H1 (cell line): Measurements from ENCODE around the gene PIP4K2C. TPM values are rescaled to one million over a fixed set of nuclear protein-coding genes. Genes with fewer than 3 reads are reported as not detected.

Source experiments
- CTCF ChIA-PET: fragments of 300-600 bp; sonication (Branson Sonifier 250); formaldehyde crosslinking; loops from one replicate; lab custom pipeline; 2021; ENCODE audit not compliant: partially characterized antibody; lab: Charles Lee
- POLR2A ChIA-PET: fragments of 300-600 bp; sonication (Branson Sonifier 250); formaldehyde crosslinking; loops from one replicate; lab custom pipeline; 2021; ENCODE audit warnings: inconsistent platforms; ENCODE audit not compliant: partially characterized antibody; lab: Charles Lee
- DNase-seq, 2 experiments: peaks; one replicate each; pipeline versions ENCODE4 v3.0.0 to v3.0.0-alpha.2; 2010 to 2022; ENCODE audit warnings: low spot score in 2 of 2, low read depth in 1 of 2, mixed read lengths in 1 of 2
- FAIRE-seq: peaks from 2 replicates; lab custom pipeline; 2011; peaks lifted over from hg19 to GRCh38; lab: Jason Lieb, UNC
- H2AFZ ChIP-seq: 2 replicates; pipeline ENCODE4 v1.8.1; 2012; ENCODE audit warnings: low read length, inconsistent platforms
- H2AK5ac ChIP-seq: 2 replicates; pipeline ENCODE4 v1.6.1; 2013; ENCODE audit warnings: low read depth, low read length
- H2BK120ac ChIP-seq: replicated peaks from 2 replicates; pipeline ENCODE3; 2013; ENCODE audit warnings: low read depth, low read length, inconsistent platforms
- H2BK12ac ChIP-seq: 2 replicates; pipeline ENCODE4 v1.6.1; 2013; ENCODE audit warnings: low read depth, low read length
- H2BK15ac ChIP-seq: 2 replicates; pipeline ENCODE4 v1.6.1; 2013; ENCODE audit warnings: low read length
- H2BK20ac ChIP-seq: 2 replicates; pipeline ENCODE4 v1.6.1; 2013; ENCODE audit warnings: low read length
- H2BK5ac ChIP-seq: 2 replicates; pipeline ENCODE4 v1.6.1; 2013; ENCODE audit warnings: low read depth, low read length
- H3K14ac ChIP-seq: 2 replicates; pipeline ENCODE4 v1.6.1; 2013; ENCODE audit warnings: inconsistent platforms; ENCODE audit not compliant: insufficient read length
- H3K18ac ChIP-seq: 2 replicates; pipeline ENCODE4 v1.6.1; 2013; ENCODE audit warnings: low read length; ENCODE audit errors: extremely low read depth
- H3K23ac ChIP-seq: 2 replicates; pipeline ENCODE4 v1.6.1; 2013; ENCODE audit warnings: inconsistent platforms; ENCODE audit not compliant: insufficient read length
- H3K23me2 ChIP-seq: 2 replicates; pipeline ENCODE4 v1.6.1; 2013; ENCODE audit warnings: low read depth, low read length
- H3K27ac ChIP-seq: 2 replicates; pipeline ENCODE4 v1.6.1; 2011; ENCODE audit warnings: low read depth, low read length, inconsistent platforms
- H3K27me3 ChIP-seq, 4 experiments: replicated peaks in 1 of 4; 1 replicate in 1 of 4; 2 replicates in 3 of 4; pipeline versions ENCODE4 v1.6.1 to v1.8.1; 2011 to 2013; ENCODE audit warnings: low read length in 3 of 4, mild to moderate bottlenecking in 3 of 4, inconsistent platforms in 2 of 4, mixed read lengths in 2 of 4, moderate library complexity in 1 of 4; ENCODE audit not compliant: control insufficient read depth in 3 of 4, insufficient read depth in 3 of 4; ENCODE audit errors: extremely low read depth in 1 of 4
- H3K36me3 ChIP-seq, 4 experiments: 2 replicates each; pipeline versions ENCODE4 v1.6.1 to v1.8.1; 2011 to 2013; ENCODE audit warnings: mild to moderate bottlenecking in 4 of 4, low read length in 3 of 4, moderate library complexity in 2 of 4, control low read depth in 1 of 4, inconsistent platforms in 1 of 4; ENCODE audit not compliant: insufficient read depth in 4 of 4, control insufficient read depth in 2 of 4
- H3K4ac ChIP-seq: replicated peaks from 2 replicates; pipeline ENCODE3; 2013; ENCODE audit warnings: low read length, low read depth, mixed read lengths, inconsistent platforms; ENCODE audit not compliant: insufficient read length
- H3K4me1 ChIP-seq, 4 experiments: replicated peaks in 1 of 4; 1 replicate in 1 of 4; 2 replicates in 3 of 4; pipeline versions ENCODE4 v1.6.1 to v1.8.1; 2011 to 2013; ENCODE audit warnings: low read length in 3 of 4, inconsistent platforms in 2 of 4, mixed read lengths in 1 of 4; ENCODE audit not compliant: insufficient read depth in 4 of 4, control insufficient read depth in 3 of 4
- H3K4me2 ChIP-seq, 2 experiments: 2 replicates each; pipeline versions ENCODE4 v1.6.1 to v1.8.1; 2011 to 2013; ENCODE audit warnings: low read depth in 2 of 2, low read length in 2 of 2, control low read depth in 1 of 2, inconsistent platforms in 1 of 2, mild to moderate bottlenecking in 1 of 2; ENCODE audit not compliant: insufficient read depth in 1 of 2
- H3K4me3 ChIP-seq, 4 experiments: fragments of 200-600, 300-600 bp in 1 of 4; sonication (generic), shearing (Covaris generic), sonication (Bioruptor Twin) in 1 of 4; 2 replicates each; pipeline versions ENCODE4 v1.5.1 to v1.8.1; 2011 to 2016; ENCODE audit warnings: low read length in 4 of 4, low read depth in 3 of 4, control low read depth in 2 of 4, inconsistent platforms in 2 of 4, mild to moderate bottlenecking in 2 of 4, mixed read lengths in 1 of 4, moderate library complexity in 1 of 4; ENCODE audit not compliant: insufficient read depth in 2 of 4; ENCODE audit errors: extremely low read depth in 1 of 4
- H3K56ac ChIP-seq: replicated peaks from 2 replicates; pipeline ENCODE3; 2013; ENCODE audit warnings: low read depth, mild to moderate bottlenecking, mixed read lengths, low read length, inconsistent platforms; ENCODE audit not compliant: insufficient read length
- H3K79me1 ChIP-seq: 2 replicates; pipeline ENCODE4 v1.6.1; 2013; ENCODE audit warnings: low read depth, low read length, control low read depth
- H3K79me2 ChIP-seq, 2 experiments: 2 replicates each; pipeline versions ENCODE4 v1.6.1 to v1.8.1; 2012 to 2013; ENCODE audit warnings: low read length in 2 of 2, mild to moderate bottlenecking in 2 of 2, inconsistent platforms in 1 of 2; ENCODE audit not compliant: insufficient read depth in 2 of 2, control insufficient read depth in 1 of 2
- H3K9ac ChIP-seq, 4 experiments: replicated peaks in 1 of 4; 1 replicate in 1 of 4; 2 replicates in 3 of 4; pipeline versions ENCODE4 v1.6.1 to v1.8.1; 2011 to 2013; ENCODE audit warnings: low read depth in 3 of 4, low read length in 3 of 4, control low read depth in 2 of 4, mild to moderate bottlenecking in 2 of 4, moderate library complexity in 2 of 4, inconsistent platforms in 1 of 4; ENCODE audit errors: extremely low read depth in 1 of 4
- H3K9me3 ChIP-seq, 2 experiments: 2 replicates each; pipeline versions ENCODE4 v1.6.1 to v1.8.1; 2012 to 2013; ENCODE audit warnings: mild to moderate bottlenecking in 2 of 2, moderate library complexity in 2 of 2, control low read depth in 1 of 2, inconsistent platforms in 1 of 2, low read depth in 1 of 2, low read length in 1 of 2, mixed read lengths in 1 of 2; ENCODE audit not compliant: insufficient read depth in 2 of 2
- H4K20me1 ChIP-seq, 2 experiments: replicated peaks in 1 of 2; 2 replicates each; pipeline versions ENCODE3 to v1.8.1; 2011 to 2013; ENCODE audit warnings: inconsistent platforms in 2 of 2, low read length in 2 of 2, mild to moderate bottlenecking in 1 of 2; ENCODE audit not compliant: insufficient read depth in 2 of 2, control insufficient read depth in 1 of 2
- H4K5ac ChIP-seq: 2 replicates; pipeline ENCODE4 v1.6.1; 2013; ENCODE audit warnings: low read length, low read depth, mixed read lengths, inconsistent platforms; ENCODE audit not compliant: insufficient read length
- H4K8ac ChIP-seq: 2 replicates; pipeline ENCODE4 v1.8.0; 2013; ENCODE audit warnings: mild to moderate bottlenecking, moderate library complexity, low read length, inconsistent platforms; ENCODE audit not compliant: insufficient read depth; ENCODE audit errors: extremely low read depth
- H4K91ac ChIP-seq: replicated peaks from 2 replicates; pipeline ENCODE3; 2013; ENCODE audit warnings: low read length, mixed read lengths, inconsistent platforms; ENCODE audit not compliant: insufficient read length
- EZH2 ChIP-seq: fragments of 200-600 bp; sonication (generic); IDR thresholded peaks from 2 replicates; pipeline ENCODE4 v1.7.1; 2012; ENCODE audit warnings: low read depth, mild to moderate bottlenecking, moderate library complexity, low read length, inconsistent platforms; ENCODE audit not compliant: severe bottlenecking
- JUND ChIP-seq: IDR thresholded peaks from 2 replicates; pipeline ENCODE4 v1.6.1; 2011; ENCODE audit warnings: mild to moderate bottlenecking, improper control_type of control experiment, low read length
- MAX ChIP-seq: IDR thresholded peaks from 2 replicates; pipeline ENCODE4 v1.6.1; 2012; ENCODE audit warnings: inconsistent platforms
- SIN3A ChIP-seq, 2 experiments: IDR thresholded peaks in 1 of 2; conservative IDR thresholded peaks in 1 of 2; 2 replicates each; pipeline ENCODE4 v1.6.1; 2011 to 2012; ENCODE audit warnings: low read length in 2 of 2, improper control_type of control experiment in 1 of 2, low read depth in 1 of 2, mild to moderate bottlenecking in 1 of 2
- SUZ12 ChIP-seq: fragments of 200-600 bp; sonication (generic); IDR thresholded peaks from 2 replicates; pipeline ENCODE4 v1.6.1; 2012; ENCODE audit warnings: mild to moderate bottlenecking, inconsistent platforms, low read length, moderate library complexity, mixed read lengths
- WGBS, 2 experiments: shearing (Covaris generic) in 1 of 2; methylation state at CpG; one replicate each; pipeline versions ENCODE4 v1.1.6 to v1.1.7; 2013 to 2015; ENCODE audit warnings: low lambda C conversion rate in 2 of 2, mixed read lengths in 2 of 2, inconsistent platforms in 1 of 2, low coverage in 1 of 2, missing lambda C conversion rate in 1 of 2; ENCODE audit not compliant: insufficient replicate concordance in 2 of 2, insufficient coverage in 1 of 2, insufficient read length in 1 of 2; ENCODE audit errors: extremely low coverage in 1 of 2, missing lambda C conversion rate in 1 of 2; 5-methylcytosine and 5-hydroxymethylcytosine counted together
- polyA plus RNA-seq, 7 experiments: library from polyadenylated mRNA; depleted of rRNA in 3 of 7; stranded (reverse) in 5 of 7; unstranded in 2 of 7; fragments of >200 nt in 5 of 7; fragments of 200-250 nt in 2 of 7; gene quantifications; 1 replicate in 5 of 7; 2 replicates in 1 of 7; 4 replicates in 1 of 7; pipeline versions ENCODE4 v1.2.1 to v1.2.3, GENCODE V29; 2011 to 2013; ENCODE audit warnings: missing spikeins in 2 of 7, mixed read lengths in 2 of 7
- total RNA-seq: library from RNA; stranded (reverse); fragmentation: NEBNext Ultra II Directional; extraction: Animal tissue kit (Norgen Biotek cat#: 25700); gene quantifications from 2 replicates; pipeline ENCODE4 v1.2.1, GENCODE V29; 2021

The PIP4K2C gene
- total and polyA plus RNA-seq, 2 of the 8 experiments (the other 6 are each of a cell fraction or from before 2014, with no cell fraction given): 25.0 to 27.1 TPM

GRCh38 chr12:57620936-57621496 lies 30.0 kb downstream of the PIP4K2C start:
- Histone ChIP-seq H4K8ac (peak overlapping the region; percentile 12; the same call in 1 of the 2 replicates), H3K79me1 (0 out of 2 replicates have a peak, but pooled peaks cover 2% of the 10 kb centered on the region), H2AFZ (no peak overlapping the region), H2BK15ac (no peak overlapping the region), H3K4me1 (peaks cover 0 to 18% (median 11%) of the 10 kb centered on the region in 4 experiments; a peak in 6 of 7 replicates), H2BK120ac (no peak overlapping the region), H3K4me3 (peak overlapping the region; percentile 1 to 52 (median 24); a peak in 6 of 8 replicates), H4K91ac (no peak overlapping the region), H3K79me2 (no peaks in the 10 kb centered on the region), H3K56ac (no peak overlapping the region), H3K4ac (no peak overlapping the region), H4K20me1 (peaks cover 0 to 27% of the 10 kb centered on the region in 2 experiments), H3K9me3 (no peaks in the 10 kb centered on the region; a peak in 1 of 4 replicates), H3K18ac (no peak overlapping the region), H4K5ac (no peak overlapping the region), H2BK20ac (no peak overlapping the region), H3K27ac (no peak overlapping the region), H2BK5ac (no peak overlapping the region), H2AK5ac (no peak overlapping the region), H3K27me3 (peaks cover 79 to 98% (median 98%) of the 10 kb centered on the region in 4 experiments), H3K23ac (no peak overlapping the region), H3K14ac (no peak overlapping the region), H3K23me2 (peaks cover 7% of the 10 kb centered on the region; the same call in 1 of the 2 replicates), H3K4me2 (peak overlapping the region; percentile 54 to 78), H3K36me3 (no peaks in the 10 kb centered on the region), H2BK12ac (peak overlapping the region; percentile 50; the same call in 1 of the 2 replicates), H3K9ac (no peak overlapping the region)
- POLR2A ChIA-PET: interaction anchor here (0.8 to 3.6 kb wide), 13 partner anchors 10 to 124 kb away, joined by 3 to 45 read pairs (median 6); partner anchors contain the start of genes ARHGEF25, B4GALNT1, DDIT3 and PIP4K2C
- 6% methylated on average over 18 of the region's 42 CpGs; no CpG with 5 or more reads in 1 of the 2 experiments for WGBS, 2 experiments
- CTCF ChIA-PET: interaction anchor here (0.6 to 10.7 kb wide), 18 partner anchors 8 to 138 kb away, joined by 3 to 201 read pairs (median 5); partner anchors contain the start of genes B4GALNT1, DTX3, MARCHF9 and OS9
- FAIRE-seq: no peak
- DNase-seq: peak in 1 of 2 experiments; percentile 68
- TF ChIP-seq SUZ12 (peak; percentile 88), SIN3A (conservative IDR thresholded peaks at IDR 0.05 in 1 of 2, IDR thresholded peaks at IDR 0.05 in 1 of 2; ENCODE audit: low read depth in 1 of 2, low read length in 2 of 2) (0 out of 4 replicates have a peak, but pooled peaks of 1 of the 2 experiments have one; percentile 33), JUND (no peak), EZH2 (peak; percentile 89), MAX (peak; percentile 11; the same call in 1 of the 2 replicates)
